Measurements from ENCODE around the gene PADI3.
A peak's percentile ranks its signal among the peaks of the same experiment; 100 is the strongest.

The PADI3 gene

DNA sequence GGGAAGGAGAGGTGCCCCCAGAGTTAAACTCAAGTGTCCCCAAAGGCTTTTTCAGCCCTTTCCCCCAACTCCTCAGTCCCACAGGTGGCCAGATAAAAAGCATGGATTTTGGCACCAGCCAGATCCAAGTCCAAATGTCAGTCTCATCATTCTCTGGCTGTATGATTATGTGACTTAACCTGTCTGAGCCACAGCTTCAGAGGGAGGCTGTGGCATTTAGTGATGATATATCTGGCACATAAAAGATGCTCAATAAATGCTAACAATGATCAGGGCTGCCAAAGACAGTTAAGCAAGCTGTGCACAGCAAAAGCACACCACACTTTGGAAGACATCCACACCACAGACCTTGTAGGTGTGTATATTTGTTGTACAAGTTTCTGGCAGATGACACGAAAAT is 5.6 kb upstream of the PADI3 start:
- DNase-seq: no peak

DNA sequence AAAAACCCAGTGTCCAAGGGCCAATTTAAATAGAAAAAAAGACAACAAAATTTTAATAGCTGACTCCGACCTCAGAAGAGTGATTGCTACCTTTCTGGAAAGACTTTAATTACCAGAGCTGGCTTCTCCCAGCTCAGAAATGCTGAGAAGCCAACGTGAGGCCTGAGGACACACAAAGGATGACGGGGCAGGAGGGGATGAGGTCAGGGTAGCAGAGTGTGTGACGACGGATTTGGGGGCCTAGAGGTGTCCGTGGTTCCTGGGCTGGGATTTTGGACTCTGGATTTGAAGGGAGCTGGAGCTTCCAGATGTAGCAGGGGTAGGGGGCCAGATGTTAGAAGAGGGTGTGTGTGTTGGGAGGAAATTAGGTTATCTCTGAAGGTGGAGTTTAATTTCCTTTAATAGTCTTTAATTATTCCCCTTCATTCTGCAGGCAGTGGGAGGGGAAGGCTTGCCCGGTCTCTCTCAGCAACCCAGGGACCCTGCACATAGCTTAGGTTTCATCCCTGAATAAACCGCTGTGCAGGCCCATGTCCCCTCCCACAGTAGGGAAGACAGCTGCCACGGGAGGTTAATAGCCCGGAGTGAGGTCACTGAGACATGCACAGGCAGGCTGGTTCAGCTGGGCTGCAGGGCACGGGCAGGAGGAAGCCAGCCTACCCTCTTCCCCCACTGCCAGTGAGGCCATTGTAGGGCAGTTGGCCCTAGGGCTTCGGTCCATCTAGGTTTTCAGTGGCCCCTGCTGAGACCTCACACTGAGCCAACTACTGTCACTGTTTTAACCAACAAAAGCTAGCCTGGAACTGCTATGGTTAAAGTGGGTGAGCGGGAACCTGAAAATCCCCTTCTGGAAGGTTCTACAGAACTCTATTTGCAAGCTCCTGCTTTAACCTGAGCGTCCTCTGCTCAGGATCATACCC is 3.8 kb upstream of the PADI3 start:
- DNase-seq: no peak

DNA sequence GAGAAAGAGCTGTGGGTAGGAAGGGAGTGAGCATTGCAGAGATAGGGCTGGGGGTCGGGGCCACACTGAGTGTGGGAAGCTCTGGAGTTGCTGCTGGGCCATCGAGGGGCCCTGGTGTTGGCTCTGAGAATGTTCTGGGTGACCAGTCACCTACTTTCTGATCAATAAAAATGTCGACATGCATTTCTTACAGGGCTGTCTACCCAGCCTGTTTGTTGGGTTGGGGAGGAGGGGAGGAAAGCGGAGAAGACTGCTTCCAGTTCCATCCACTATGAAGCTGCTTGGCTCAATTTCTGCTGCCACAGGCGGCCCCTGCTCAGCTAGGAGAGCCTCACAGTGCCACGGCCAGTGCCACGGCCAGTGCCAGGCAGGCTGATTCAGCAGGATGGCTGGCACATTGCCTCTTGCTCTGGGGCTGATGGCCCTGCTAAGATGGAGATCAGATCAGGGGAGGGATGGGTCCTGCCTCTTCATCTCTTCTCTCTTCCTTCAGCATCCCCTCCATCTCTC is 3.0 kb upstream of the PADI3 start:
- no peak for DNase-seq

DNA sequence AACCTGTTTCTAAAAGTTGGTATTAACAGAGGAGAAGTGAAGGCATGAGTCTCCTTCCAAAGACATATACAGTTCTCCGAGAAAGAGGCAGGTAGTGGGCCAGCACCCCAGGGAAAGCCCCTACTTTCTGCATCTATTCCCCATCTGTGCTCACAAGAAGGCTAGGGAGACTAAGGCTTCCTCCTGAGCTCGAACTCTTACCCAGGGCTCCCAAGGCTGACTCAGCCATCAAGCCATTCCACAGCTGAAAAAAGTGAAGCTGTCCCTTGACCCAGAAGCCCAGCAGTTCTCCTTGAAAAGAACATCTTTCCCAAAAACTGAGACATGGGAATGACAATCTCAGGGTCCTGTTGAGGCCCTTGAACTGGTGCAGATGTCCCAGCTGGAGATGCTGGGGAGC is 1.9 kb upstream of the PADI3 start:
- DNase-seq: no peak

DNA sequence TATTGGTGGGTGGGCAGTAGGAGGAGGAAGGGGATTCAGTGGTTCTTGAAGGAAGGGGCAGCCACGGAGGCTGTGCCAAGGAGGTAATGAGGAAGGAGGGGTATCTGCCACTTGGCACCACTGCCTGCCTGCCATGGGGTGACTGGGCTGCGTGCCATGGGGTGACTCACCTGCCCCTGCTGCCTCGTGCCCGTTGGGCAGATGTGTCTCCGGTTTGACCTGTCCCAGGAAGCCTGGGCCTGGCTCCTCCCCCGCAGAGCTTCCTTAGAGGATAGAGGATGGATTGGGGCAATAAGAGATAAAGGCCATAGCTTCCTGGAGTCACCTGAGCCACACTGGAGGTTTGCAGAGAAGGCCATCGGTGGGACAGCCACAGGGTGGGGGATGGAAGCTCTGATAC is 1.7 kb downstream of the PADI3 start:
- peak in 1 of 2 donors; percentile 50 for DNase-seq

DNA sequence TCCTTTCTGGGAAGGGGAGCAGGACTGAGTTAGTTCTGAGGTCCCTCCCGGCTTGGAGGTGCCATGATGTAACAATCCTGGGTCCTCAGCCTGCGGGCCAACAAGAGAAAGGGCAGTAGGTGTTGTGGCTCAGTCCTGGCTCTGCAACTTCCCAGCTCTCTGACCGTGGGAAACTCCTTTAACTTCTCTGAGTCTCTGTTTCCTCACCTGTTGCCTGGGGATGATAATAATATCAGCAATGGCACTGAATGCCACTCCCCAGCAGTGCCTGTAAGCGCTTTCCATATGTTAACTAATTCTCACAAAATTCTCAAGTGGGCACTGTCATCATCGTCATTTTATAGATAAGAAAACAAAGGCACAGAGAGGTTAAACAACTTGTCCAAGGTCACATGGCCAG is 2.3 kb downstream of the PADI3 start:
- no peak for DNase-seq

DNA sequence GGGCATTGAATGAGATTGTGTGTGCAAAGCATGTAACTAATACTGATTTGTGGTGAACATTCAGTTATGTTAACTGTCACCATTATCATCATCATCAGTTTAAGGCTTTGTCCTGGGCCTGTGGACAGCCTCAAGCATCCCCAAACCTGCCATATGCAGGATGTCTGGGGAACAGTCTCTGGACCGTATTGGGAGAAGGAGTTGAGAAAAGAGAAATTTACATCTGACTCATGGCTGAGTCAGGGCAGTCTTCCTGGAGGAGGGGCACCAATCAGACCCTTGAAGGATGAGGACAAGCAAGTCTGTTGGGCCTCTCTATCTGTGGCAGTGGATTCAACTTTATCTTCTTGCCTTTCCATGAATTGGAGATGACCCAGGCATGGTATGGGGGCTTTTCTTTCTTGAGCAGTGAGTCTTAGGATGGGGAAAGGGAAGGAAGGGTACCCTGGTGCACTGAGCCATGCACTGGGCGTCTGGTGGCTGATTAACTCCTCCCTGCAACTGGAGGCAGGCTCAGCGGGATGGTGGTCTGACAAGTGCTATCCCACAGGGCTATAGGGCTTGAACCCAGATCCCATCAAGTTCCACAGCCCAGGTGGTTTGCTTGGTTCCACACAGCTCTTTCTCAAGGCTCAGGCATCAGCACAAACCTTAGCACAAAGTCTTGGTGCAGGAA is 2.9 kb downstream of the PADI3 start:
- no peak for DNase-seq

DNA sequence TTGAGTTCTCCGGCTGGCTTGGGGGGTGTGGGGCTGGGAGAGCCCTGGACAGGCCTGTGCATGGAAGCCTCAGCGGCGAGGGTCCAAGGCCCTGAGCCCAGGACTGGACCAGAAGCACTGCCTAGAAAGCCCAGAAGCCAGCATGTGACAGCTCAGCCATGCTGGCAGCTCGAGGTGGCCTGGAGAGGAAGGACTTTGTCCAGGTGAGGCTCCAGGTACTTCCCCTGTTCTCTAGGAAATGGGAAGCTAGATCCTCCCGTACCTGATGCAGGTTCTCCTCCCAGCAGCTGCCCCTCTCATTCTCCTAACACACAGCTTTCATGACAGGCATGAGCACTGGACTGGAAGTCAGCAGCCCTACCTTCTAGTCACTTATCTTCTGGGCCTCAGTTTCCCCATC is 6.4 kb downstream of the PADI3 start:
- no peak for DNase-seq

DNA sequence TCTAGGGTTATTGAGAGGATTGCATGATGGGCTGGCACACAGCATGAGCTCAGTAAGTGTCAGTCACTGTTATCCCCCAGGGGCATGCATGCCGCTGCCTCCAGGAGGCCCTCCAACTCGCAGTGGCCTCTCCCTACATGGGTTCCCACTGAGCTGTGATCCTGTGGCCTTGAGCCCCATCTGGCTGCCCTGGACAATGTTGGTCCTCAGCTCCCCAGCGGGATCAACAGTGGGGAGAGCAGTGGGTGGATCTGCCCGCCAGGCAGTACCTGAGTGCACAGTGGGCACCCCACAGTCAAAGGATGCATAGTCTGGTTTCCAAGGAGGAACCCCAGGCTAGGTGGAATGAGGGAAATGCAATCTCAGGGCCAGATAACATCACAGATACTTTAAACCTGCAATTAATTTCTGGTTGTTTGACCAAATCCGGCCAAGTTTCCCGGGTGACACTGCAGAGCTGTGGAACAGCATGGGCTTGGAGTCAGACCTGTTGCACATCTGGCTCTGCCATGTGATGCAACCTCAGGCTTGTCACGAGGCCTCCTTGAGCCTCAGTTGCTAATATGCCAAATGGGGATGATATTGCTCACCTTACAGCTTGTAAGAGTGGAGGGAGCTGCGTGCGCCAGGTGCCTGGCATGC is 9.3 kb downstream of the PADI3 start:
- DNase-seq: no peak

DNA sequence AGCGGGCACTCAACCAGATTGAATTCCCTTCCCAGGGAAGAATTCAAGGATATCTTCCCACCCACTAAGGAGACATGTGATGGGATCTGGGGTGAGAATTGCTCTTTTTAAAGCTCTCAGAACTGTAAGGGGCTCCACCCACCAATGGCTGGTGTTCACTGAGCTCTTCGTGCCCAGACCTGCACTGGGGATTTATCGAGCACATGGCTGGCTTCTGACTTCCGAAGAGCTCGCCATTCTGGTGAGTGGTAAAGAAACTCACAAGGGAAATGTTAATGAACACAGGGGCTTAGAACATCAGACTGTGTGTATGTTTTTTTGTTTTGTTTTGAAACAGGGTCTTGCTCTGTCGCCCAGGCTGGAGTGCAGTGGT is 9.8 kb downstream of the PADI3 start:
- DNase-seq: no peak

DNA sequence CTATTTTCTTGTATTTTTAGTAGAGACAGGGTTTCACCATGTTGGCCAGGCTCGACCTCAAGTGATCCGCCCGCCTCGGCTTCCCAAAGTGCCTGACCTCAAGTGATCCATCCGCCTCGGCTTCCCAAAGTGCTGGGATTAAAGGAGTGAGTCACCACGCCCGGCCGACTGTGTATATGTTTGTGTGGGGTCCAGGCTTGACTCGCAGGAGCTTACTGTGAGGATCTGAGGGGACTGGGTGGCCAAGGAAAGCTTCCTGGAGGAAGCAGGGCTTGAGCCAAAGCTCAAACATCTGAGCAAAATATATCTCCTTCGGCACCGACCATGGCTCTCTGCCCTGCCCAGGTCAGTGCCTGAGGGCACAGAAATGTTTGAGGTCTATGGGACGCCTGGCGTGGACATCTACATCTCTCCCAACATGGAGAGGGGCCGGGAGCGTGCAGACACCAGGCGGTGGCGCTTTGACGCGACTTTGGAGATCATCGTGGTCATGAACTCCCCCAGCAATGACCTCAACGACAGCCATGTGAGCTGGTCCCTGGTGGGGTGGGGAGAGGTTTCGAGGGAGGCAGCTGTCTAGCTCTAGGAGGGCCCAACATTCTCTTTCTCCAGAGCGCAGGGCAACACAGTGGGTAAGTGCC is 10.5 kb downstream of the PADI3 start:
- DNase-seq: no peak

DNA sequence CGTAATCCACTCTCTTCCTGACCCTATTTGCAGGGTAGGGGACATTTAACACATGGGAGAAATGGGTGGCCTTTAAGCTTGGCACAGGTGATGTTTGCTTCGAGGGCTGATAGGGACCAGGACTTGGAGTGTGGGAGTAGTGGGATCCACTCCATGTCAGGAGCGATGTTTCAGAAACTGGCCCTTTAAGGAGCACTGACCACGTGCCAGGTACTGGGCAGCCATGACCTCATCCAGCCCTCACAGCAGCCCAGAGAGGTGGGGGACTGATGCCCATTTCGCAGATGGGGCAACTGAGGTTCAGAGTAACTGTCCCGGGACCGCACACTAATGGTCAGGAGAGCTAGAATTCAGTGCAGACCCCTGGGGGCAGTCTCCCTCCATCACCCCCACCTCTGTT is 11.4 kb downstream of the PADI3 start:
- no peak for DNase-seq

DNA sequence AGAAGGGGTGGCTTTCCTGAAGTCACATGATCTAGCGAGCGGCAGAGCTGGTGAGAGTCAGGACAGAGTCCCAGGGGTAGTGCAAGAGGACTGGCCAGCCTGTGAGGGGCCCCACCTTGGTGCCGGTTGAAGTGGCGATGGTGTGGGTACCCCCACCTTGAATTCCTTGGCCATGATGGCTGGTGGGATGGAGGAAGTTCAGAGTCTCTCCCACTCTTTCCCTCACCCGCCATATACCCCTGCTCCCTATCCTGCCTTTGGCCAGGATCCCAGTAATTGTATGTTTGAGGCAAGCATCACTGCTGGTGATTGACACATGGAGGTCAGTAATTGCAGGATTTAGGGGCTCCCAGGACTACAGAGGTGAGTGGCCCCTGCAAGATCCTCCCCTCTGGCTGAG is 11.8 kb downstream of the PADI3 start:
- no peak for DNase-seq

DNA sequence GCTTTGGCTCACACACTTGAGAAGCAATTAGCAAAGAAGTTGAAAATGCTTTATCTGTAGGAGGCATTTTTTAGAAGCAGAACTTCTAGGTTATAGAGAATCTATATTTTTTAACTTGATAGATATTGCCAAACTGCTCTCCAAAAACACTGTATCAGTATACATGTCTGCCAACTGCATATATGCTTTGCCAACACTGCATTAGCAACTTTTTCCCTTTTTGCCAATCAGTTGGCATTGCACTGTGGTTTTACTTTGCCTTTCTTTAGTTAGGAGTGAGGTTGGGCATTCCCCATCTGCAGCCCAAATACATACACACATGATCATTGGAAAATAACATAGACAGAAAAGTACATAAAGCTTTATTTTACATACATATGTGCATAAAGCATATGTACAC is 15.0 kb downstream of the PADI3 start:
- no peak for DNase-seq

DNA sequence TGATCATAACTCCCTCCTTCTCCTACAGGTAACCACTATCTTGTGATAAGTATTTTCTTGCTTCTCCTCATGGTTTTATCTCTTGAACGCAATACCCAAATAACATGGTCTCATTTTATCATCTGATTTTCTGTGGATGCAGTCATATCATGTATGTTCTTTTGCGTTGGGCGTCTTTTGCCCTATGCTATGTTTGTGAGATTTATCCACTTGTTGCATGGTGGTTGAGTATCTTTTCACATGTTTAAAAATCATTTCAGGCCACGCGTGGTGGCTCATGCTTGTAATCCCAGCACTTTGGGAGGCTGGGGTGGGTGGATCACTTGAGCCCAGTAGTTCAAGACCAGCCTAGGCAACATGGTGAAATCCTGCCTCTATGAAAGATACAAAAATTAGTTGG is 15.6 kb downstream of the PADI3 start:
- no peak for DNase-seq

DNA sequence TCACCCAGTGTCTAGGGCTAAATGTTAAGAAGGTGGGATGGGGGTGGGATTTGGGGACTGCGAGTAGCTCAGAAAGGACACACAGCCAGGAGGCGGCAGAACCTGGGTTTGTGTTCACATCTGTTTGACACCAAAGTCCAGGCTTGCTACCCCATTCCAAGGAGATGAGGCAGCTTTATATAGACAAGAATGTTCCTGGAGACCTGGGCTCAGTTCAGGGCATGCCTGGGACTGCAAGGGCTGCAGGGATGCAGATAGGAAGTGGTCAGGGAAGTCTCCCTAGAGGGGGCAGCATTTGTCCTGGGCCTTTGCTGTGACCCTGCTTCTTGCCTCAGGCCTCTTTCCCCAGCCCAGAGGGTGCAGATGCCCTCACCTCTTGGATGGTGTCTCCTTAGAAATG is 16.3 kb downstream of the PADI3 start:
- no peak for DNase-seq

DNA sequence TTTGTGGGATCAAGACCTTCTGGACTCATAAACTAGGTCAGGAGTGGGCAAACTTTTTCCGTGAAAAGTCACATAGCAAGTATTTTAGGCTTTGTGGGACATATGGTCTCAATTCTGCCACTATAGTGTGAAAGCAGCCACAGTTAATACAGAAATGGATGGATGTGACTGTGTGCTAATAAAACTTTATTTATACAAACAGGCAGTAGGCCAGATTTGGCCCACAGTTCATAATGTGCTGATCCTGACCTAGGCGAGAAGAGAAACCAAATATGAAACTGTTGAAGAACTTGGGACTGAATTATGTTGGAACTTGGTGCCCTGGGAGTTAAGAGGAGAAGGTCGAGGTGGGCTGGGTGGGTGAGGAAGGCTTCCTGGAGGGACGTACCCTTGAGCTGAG is 17.1 kb downstream of the PADI3 start:
- DNase-seq: no peak

DNA sequence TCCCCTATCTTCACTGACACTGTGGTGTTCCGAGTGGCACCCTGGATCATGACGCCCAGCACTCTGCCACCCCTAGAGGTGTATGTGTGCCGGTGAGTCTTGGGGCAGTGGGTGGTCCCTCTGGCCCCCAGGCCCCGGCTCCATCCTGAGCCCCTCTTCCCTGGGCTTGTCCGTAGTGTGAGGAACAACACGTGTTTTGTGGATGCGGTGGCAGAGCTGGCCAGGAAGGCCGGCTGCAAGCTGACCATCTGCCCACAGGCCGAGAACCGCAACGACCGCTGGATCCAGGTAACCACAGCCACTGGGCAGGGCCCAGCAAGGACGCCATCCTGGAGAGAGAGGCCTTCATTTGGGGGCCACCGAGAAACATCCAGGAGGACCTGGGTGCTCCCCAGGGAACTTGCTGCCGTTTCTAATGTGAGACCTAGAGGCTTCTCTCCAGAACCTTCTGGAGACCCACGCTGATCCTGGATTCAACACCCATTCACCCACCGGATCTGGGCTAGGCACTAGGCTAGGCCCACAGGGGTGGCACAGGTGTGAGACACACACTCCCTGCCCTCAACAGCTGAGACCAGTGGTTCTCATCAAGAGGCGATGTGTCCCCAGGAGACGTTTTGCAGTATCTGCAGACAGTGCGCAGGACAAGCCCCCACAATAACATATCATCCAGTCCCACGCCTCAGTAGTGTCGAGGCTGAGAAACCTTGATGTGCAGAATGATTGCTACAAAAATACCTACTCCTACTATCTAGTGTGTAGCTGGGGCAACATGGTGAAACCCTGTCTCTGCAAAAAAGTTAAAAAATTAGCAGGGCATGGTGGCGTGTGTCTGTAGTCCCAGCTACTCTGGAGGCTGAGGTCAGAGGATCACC is 22.2 kb downstream of the PADI3 start:
- no peak for DNase-seq

DNA sequence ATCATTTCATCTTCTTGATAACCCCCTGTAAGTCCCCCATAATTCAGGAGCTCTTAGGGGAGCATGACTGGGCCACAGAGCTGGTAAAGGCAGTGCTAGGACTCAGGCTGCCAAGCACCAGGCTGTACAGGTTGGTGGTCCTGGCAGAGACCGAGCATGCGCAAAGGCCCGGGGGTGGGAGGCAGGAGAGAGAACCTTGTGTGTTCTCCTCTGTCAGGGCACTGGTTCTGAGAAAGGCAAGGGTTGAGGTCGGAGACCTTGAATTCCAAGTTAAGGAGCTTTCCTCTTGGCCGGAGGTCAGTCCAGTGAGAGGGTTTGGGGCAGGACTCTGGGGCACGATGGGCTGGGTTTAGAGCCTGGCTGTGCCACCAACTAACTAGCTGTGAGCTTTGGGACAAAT is 23.2 kb downstream of the PADI3 start:
- no peak for DNase-seq

DNA sequence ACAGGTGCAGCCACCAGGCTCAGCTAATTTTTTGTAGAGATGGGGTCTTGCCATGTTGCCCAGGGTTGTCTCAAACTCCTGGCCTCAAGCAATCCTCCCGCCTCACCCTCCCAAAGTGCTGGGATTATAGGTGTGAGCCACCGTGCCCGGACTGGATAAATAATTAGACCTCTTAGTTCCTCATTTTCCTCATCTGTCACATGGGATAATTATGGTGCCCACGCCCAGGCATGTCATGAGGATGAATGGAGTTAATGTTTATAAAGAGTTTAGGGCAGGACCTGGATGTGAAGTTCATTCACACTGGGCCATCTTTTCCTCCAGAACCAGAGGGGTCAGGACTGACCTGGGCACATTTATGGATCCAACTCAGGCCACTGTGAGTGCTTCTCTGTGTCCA is 23.7 kb downstream of the PADI3 start:
- DNase-seq: no peak

DNA sequence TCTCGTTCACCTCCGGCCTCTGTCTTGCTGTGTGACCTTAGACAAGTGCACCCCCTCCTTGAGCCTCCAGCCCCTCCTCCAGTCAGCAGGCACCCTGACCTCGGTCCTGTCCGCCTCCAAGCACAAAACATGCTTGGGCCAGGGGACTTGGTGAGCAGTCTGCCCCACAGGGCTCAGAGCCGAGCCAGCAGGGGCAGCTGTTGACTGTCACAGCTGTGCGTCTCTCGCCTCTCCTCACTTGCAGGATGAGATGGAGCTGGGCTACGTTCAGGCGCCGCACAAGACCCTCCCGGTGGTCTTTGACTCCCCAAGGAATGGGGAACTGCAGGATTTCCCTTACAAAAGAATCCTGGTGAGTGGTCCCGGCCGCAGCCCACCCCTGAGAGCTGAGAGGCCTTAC is 24.2 kb downstream of the PADI3 start:
- no peak for DNase-seq
